ENCODE measurements around the gene LCA5L. TPM values are rescaled to one million over a fixed set of nuclear protein-coding genes. Genes with fewer than 3 reads are reported as not detected.

The LCA5L gene
- 1 to 10 TPM in 8 of 12 donors, under 1 TPM in 2, not detected in 2; 0.84 to 3.6 (median 1.8) TPM for polyA plus RNA-seq (ENCODE audit: insufficient read length in 12 of 12)
- long read RNA-seq, donor 1 = 0 reads
- long read RNA-seq, donor 2, partial matches to known transcripts = 1,055 of 1,129 reads
- long read RNA-seq, donor 2, other reads (novel, unspliced or antisense) = 74 of 1,129 reads
- long read RNA-seq, donor 3 = 0 reads
- long read RNA-seq, donor 4 = 0 reads
- long read RNA-seq, donor 5 = 0 reads
- long read RNA-seq, donor 6 = 0 reads
- long read RNA-seq, donor 7 = 0 reads
- long read RNA-seq, donor 8, partial matches to known transcripts = 887 of 915 reads
- long read RNA-seq, donor 8, other reads (novel, unspliced or antisense) = 28 of 915 reads
- long read RNA-seq, donor 9 = 0 reads
- long read RNA-seq, donor 10, partial matches to known transcripts = 757 of 783 reads
- long read RNA-seq, donor 10, other reads (novel, unspliced or antisense) = 26 of 783 reads
- long read RNA-seq, donor 11 = 0 reads

- DNase-seq = peak; percentile 92
These were observed at the start of gene LCA5L for GRCh38 chr21:39445321-39446269. TSS of gene LCA5L (minus strand) at chr21:39445778. CDS start at chr21:39428493, 17,285 bp downstream.

GRCh38 chr21:39489380-39489924 lies 43.9 kb upstream of the LCA5L start:
- DNase-seq = no peak

- peak; percentile 21 for DNase-seq
These were observed 39.2 kb upstream of the LCA5L start for GRCh38 chr21:39484711-39485276.

GRCh38 chr21:39483917-39484316 lies 38.3 kb upstream of the LCA5L start:
- no peak for DNase-seq

- DNase-seq = no peak
These were observed 36.3 kb upstream of the LCA5L start for GRCh38 chr21:39481886-39482285.

- DNase-seq = no peak
These were observed 34.7 kb upstream of the LCA5L start for GRCh38 chr21:39480271-39480670.

- no peak for DNase-seq
These were observed 34.2 kb upstream of the LCA5L start for GRCh38 chr21:39479814-39480182.

- no peak for DNase-seq
These were observed 33.7 kb upstream of the LCA5L start for GRCh38 chr21:39479164-39479813.

GRCh38 chr21:39474611-39475010 lies 29.0 kb upstream of the LCA5L start:
- DNase-seq = no peak

- DNase-seq = no peak
These were observed 27.2 kb upstream of the LCA5L start for GRCh38 chr21:39472786-39473185.

- DNase-seq = no peak
These were observed 26.0 kb upstream of the LCA5L start for GRCh38 chr21:39471598-39471997.

GRCh38 chr21:39468559-39468958 lies 23.0 kb upstream of the LCA5L start:
- DNase-seq = no peak

- no peak for DNase-seq
These were observed 22.2 kb upstream of the LCA5L start for GRCh38 chr21:39467746-39468145.

GRCh38 chr21:39466584-39466983 lies 21.0 kb upstream of the LCA5L start:
- DNase-seq = no peak

- DNase-seq = no peak
These were observed 17.7 kb upstream of the LCA5L start for GRCh38 chr21:39463308-39463707.

- no peak for DNase-seq
These were observed 15.8 kb upstream of the LCA5L start for GRCh38 chr21:39461419-39461818.

- DNase-seq = no peak
These were observed 11.1 kb upstream of the LCA5L start for GRCh38 chr21:39456665-39457064.

GRCh38 chr21:39454949-39455668 lies 9.5 kb upstream of the LCA5L start:
- DNase-seq = no peak

- no peak for DNase-seq
These were observed 8.1 kb upstream of the LCA5L start for GRCh38 chr21:39453571-39454179.

- no peak for DNase-seq
These were observed 7.4 kb upstream of the LCA5L start for GRCh38 chr21:39452970-39453342.
